Muscle of arm (tissue), 12 donors: Measurements from ENCODE around the gene CCDC167. TPM values are rescaled to one million over a fixed set of nuclear protein-coding genes. Genes with fewer than 3 reads are reported as not detected.

Source experiments
- DNase-seq: peaks from one replicate; pipeline ENCODE4 v3.0.0-alpha.2; 2013
- polyA plus RNA-seq, 12 donors: library from polyadenylated mRNA; unstranded; fragments of 120-200 nt; gene quantifications; one replicate each; pipeline ENCODE4 v1.2.1, GENCODE V29; 2013; ENCODE audit not compliant: insufficient read length in 12 of 12

The CCDC167 gene
- polyA plus RNA-seq, 12 donors: 17.9 to 24.6 (median 21.6) TPM; not detected in 2

- DNase-seq: no peak
These were observed 32.4 kb upstream of the CCDC167 start for GRCh38 chr6:37532122-37532521.

- no peak for DNase-seq
These were observed 31.8 kb upstream of the CCDC167 start for GRCh38 chr6:37531437-37532036.

DNA sequence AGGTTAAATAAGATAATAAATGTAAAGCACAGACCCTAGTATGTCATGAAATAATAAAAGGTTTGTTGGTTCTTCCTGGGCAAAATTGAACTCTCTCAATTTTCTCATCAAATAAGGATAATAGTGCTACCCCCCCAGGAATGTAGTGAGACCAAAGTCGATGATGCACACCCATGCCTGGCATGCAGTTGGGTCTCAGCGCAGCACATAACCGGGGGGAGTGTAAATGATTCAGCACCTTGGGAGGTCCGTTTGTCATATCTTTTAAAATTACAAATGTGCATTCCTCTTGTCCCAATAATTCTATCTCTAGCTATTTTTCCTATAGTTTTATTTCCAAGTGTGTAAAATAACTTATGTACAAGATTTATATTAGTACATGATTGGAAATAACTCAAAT, 31.3 kb upstream of the CCDC167 start:
- no peak for DNase-seq

DNA sequence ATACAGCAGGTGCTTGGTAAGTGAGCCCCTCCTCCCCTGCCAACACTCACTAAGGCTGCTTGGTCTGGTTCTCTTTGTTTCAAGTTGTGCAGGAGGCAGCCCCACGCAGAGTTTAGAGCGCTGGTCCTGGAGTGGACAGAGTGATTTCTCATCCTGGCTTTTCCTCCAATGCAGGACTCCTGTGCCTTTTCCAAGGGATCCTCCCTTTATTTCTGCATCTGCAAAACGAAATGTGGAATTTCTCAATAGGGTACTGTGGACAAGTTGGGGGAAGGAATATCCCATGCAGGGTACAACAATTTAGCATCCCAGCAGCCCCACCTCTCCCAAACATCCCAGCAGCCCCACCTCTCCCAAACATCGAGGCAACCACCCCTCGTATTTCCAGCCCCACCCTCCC, 30.6 kb upstream of the CCDC167 start:
- no peak for DNase-seq

DNA sequence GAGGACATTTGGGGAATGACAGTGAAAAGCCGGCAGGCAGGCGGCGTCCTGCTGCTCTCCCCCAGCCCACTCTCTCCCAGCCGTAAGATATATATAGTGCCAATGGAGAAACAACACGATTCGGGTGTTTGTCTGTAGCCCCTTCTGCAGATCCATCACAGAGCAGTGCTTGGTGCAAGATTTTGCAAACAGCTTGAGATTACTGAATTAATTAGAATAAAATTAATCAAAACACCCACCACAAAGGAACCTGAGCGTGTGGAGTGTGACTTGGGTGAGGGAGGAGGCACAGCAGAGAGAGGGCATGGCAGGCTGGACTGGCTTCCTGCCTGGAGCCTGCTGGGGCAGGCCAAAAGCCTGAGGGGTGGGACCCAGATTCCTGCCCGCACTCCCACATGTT, 28.8 kb upstream of the CCDC167 start:
- DNase-seq: no peak

GRCh38 chr6:37525460-37526357, 26.0 kb upstream of the CCDC167 start:
- DNase-seq: no peak

- DNase-seq: no peak
These were observed 25.3 kb upstream of the CCDC167 start for GRCh38 chr6:37524970-37525318.

- no peak for DNase-seq
These were observed 24.6 kb upstream of the CCDC167 start for GRCh38 chr6:37524025-37524969.

DNA sequence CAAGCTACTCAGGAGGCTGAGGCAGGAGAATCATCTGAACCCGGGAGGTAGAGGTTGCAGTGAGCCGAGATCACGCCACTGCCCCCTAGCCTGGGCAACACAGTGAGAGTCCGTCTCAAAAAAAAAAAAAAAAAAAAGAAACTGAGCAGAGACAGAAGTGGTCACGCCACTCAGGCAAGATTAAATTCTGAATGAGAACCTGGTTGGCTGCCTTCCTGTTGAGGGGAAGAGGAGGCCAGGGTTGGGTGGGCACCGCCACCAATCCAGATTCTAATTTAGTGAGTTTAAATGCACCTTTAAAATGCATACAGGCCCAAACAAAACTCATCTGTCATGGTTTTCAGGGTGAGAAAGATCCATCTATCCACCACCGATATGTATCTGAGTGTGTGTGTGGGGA, 23.7 kb upstream of the CCDC167 start:
- DNase-seq: no peak

GRCh38 chr6:37522836-37523235, 23.1 kb upstream of the CCDC167 start:
- DNase-seq: no peak

DNA sequence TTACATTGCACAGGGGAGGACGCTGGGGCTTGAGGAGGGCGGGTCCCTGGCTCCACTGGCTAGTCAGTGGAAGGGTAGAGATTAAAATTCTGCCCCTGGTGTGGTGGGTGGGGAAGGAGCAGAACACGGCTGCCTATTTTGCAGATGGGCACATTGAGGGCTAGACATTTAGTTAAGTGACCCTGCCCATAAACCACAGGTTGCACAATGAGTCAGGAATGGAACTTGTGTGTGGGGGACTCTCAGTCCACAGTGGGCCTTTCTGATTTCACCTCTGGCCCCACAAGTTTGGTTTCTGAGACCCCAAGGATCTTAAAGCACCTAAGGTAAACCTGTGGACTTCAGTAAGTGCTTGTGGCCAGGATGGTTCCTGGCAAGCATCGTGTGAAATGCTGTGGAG, 22.0 kb upstream of the CCDC167 start:
- DNase-seq: no peak

GRCh38 chr6:37520926-37521325, 21.2 kb upstream of the CCDC167 start:
- no peak for DNase-seq

- DNase-seq: no peak
These were observed 19.8 kb upstream of the CCDC167 start for GRCh38 chr6:37519461-37519860.

DNA sequence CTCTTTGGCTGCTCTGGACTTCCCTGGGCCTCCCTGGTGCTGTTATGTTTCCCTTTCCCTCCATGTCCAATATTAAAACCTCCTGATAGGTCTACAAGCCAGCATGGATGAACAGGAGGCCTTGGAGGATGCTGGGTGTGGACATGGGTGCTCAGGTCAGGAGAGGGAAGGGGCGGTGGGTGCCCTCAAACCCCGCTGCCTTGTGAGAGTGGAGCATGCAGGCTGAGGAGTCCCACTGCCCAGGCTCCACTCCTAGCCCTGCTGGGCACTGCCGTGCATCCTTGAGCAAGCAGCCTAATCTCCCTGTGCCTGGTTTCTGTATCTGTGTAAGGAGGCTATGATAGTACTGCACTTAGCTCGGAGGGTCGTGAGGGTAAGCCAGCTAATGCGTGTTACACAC, 18.4 kb upstream of the CCDC167 start:
- no peak for DNase-seq

GRCh38 chr6:37517411-37517812, 17.7 kb upstream of the CCDC167 start:
- DNase-seq: no peak

DNA sequence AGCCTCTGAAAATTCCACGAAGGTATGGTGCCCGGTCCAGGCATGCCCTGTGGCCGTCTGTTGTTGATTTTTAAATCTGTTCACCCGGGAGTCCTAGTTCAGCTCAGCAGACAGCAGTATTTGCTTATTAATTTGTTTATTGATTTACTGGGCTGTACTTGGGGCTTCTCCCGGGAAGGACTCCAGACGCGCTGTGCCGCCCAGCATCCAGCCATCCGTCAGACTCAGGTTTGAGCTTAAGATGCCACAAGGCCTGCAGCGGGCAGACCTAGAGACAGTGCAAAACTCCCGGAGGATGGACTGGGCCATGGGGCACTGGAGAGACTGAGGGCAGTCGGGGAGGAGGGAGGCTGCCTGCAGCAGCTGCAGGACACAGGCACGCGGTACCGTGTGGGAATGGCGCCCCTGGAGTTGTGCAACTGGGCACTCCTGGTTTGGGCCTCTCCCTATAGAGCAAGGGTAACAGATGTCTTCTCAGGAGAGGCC, 17.3 kb upstream of the CCDC167 start:
- DNase-seq: no peak

- no peak for DNase-seq
These were observed 16.6 kb upstream of the CCDC167 start for GRCh38 chr6:37516076-37516919.

- no peak for DNase-seq
These were observed 16.0 kb upstream of the CCDC167 start for GRCh38 chr6:37515712-37516075.

GRCh38 chr6:37514837-37515236, 15.1 kb upstream of the CCDC167 start:
- DNase-seq: no peak

DNA sequence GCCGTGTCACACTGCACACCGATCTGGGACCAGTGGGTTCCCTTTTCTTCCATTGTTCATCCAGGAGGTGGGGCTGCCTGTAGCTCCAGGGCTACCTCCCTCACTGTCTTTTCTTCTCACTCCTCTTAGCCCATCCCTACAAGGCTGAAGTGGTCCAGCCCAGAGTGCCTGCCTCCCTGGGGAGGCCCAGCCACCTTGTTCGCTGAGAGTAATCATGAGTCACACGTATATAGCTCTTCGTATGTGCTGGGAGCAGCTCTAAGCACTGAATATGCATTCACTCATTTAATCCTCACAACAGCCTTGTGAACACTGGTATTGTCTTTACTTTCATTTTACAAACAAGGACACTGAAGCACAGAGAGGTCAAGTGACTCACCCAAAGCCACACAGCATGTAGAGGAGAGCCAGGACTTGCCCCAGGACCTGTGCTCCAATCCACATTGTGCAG, 14.7 kb upstream of the CCDC167 start:
- DNase-seq: no peak

DNA sequence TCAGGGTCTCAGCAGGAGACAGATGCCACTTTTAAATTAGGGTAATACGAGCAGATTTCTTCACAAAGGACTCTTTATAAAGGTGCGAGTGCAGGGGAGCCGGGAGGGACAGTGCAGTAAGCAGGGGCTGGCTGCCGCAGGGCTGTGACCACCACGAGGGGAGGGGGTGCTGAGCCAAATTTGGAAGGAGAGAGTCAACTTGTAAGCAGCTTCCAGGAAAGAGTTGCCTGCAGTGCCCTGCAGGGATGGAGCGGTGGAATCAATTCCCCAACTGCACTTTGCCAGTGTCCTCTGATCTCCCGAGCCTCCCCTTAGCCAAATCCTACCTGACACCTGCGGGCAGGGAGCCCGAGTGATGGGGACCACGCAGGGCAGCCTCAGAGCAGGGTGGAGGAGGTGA, 13.9 kb upstream of the CCDC167 start:
- no peak for DNase-seq
